ENCODE measurements around the gene MINDY1.

MINDY1 gene

GRCh38 chr1:151036356-151036755 lies 29.7 kb upstream of the MINDY1 start, which contains the start of gene BNIPL:
Gene BNIPL (plus strand): TSS chr1:151036586. CDS start chr1:151036726, 140 bp downstream.
- no peak for DNase-seq (ENCODE audit: low read depth)
- H3K4me3 ChIP-seq (ENCODE audit: low read length): no peak within 1 kb of the TSS
- TF ChIP-seq, protein P1, sequence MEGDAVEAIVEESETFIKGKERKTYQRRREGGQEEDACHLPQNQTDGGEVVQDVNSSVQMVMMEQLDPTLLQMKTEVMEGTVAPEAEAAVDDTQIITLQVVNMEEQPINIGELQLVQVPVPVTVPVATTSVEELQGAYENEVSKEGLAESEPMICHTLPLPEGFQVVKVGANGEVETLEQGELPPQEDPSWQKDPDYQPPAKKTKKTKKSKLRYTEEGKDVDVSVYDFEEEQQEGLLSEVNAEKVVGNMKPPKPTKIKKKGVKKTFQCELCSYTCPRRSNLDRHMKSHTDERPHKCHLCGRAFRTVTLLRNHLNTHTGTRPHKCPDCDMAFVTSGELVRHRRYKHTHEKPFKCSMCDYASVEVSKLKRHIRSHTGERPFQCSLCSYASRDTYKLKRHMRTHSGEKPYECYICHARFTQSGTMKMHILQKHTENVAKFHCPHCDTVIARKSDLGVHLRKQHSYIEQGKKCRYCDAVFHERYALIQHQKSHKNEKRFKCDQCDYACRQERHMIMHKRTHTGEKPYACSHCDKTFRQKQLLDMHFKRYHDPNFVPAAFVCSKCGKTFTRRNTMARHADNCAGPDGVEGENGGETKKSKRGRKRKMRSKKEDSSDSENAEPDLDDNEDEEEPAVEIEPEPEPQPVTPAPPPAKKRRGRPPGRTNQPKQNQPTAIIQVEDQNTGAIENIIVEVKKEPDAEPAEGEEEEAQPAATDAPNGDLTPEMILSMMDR (conservative IDR thresholded peaks at IDR 0.05; ENCODE audit: low read depth, low read length): no peak

GRCh38 chr1:151035167-151035566 lies 28.5 kb upstream of the MINDY1 start:
- TF ChIP-seq, protein P1 (conservative IDR thresholded peaks at IDR 0.05; ENCODE audit: low read depth, low read length): no peak
- H3K4me3 ChIP-seq (ENCODE audit: low read length): no peak overlapping the region
- no peak for DNase-seq (ENCODE audit: low read depth)

DNA sequence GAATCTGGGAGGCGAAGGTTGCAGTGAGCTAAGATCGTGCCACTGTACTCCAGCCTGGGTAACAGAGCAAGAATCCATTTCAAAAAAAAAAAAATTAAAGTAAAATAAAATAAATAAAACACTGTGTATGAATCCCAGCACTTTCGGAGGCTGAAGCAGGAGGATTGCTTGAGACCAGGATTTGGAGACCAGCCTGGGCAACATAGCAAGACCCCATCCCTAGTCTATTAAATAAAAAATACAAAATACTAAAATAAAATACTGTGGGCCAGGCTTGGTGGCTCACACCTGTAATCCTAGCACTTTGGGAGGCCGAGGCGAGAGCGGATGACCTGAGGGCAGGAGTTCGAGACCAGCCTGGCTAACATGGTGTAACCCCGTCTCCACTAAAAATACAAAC lies 25.5 kb upstream of the MINDY1 start:
- H3K4me3 ChIP-seq (ENCODE audit: low read length): no peak overlapping the region
- DNase-seq (ENCODE audit: low read depth): no peak
- TF ChIP-seq, protein P1 (conservative IDR thresholded peaks at IDR 0.05; ENCODE audit: low read depth, low read length): no peak

- H3K4me3 ChIP-seq (ENCODE audit: low read length): no peak overlapping the region
- no peak for DNase-seq (ENCODE audit: low read depth)
- TF ChIP-seq, protein P1 (conservative IDR thresholded peaks at IDR 0.05; ENCODE audit: low read depth, low read length): no peak
These were observed 19.8 kb upstream of the MINDY1 start for GRCh38 chr1:151026460-151026859.

DNA sequence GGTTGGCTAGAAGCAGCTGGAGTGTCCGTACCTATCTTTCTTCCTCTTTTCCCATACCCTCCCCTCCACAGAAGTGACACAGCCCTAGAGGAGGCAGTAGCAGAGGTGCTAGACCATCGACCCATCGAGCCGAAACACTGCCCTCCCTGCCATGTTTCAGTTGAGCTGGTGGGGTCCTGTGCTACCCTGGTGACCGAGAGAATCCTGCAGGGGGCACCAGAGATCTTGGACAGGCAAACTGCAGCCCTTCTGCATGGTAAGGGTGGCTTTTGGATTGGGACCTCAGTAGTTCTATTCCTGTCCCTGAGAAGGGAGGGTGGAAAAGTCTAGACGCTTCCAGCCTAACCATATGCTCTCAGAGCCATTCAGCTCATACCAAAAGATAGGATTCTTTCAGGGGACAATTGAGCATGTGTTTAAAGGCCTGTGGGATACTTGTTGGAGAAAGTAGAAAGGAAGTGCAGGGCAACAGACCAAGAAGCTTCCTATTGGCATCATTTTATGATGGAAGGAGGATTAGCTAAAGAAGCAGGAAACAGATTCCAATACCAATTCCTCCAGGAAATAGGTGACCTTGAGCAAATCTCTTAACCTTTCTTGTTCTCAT lies 17.9 kb upstream of the MINDY1 start:
- DNase-seq (ENCODE audit: low read depth): no peak
- TF ChIP-seq, protein P1 (conservative IDR thresholded peaks at IDR 0.05; ENCODE audit: low read depth, low read length): peak; percentile 83
- H3K4me3 ChIP-seq (ENCODE audit: low read length): no peak overlapping the region

DNA sequence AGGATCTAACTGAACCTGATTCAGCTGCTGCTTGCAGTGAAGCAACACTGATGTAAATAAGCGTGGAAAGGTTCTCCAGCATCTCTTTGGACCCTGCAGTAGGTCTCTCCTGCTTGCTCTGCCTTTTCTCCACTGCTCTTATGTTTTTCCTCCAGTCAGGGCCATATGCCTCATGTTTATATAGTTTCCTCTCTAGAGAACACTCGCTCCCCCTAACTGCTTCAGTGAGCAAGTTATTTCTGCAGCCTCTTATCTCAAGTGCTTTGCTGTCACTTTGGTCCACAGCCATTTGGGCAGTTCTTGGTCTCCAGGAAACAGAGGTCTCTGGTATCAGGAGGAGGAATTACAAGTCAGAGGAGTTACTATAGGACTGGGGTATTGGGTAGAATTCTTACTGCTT lies 6.8 kb upstream of the MINDY1 start:
- no peak for DNase-seq (ENCODE audit: low read depth)
- no peak overlapping the region for H3K4me3 ChIP-seq (ENCODE audit: low read length)
- TF ChIP-seq, protein P1 (conservative IDR thresholded peaks at IDR 0.05; ENCODE audit: low read depth, low read length): no peak

- no peak overlapping the region for H3K4me3 ChIP-seq (ENCODE audit: low read length)
- DNase-seq (ENCODE audit: low read depth): no peak
- TF ChIP-seq, protein P1 (conservative IDR thresholded peaks at IDR 0.05; ENCODE audit: low read depth, low read length): no peak
These were observed 6.2 kb upstream of the MINDY1 start for GRCh38 chr1:151012684-151013471.

All from retinal pigment epithelial cell (primary cell).